Mucosa of stomach (tissue), 1 donor: ENCODE measurements around the gene TP53RK.

ENCODE experiments used
- H3K27me3 ChIP-seq: one replicate; pipeline ENCODE4 v1.7.0; 2013; ENCODE audit warnings: mild to moderate bottlenecking, low read length; ENCODE audit not compliant: control insufficient read depth, insufficient read depth
- H3K36me3 ChIP-seq: one replicate; pipeline ENCODE4 v1.7.0; 2013; ENCODE audit warnings: low read length; ENCODE audit not compliant: control insufficient read depth, insufficient read depth
- H3K4me1 ChIP-seq: one replicate; pipeline ENCODE4 v1.7.0; 2013; ENCODE audit warnings: mild to moderate bottlenecking, low read length; ENCODE audit not compliant: control insufficient read depth, insufficient read depth
- H3K4me3 ChIP-seq: one replicate; pipeline ENCODE4 v1.7.0; 2013; ENCODE audit warnings: low read length
- H3K9ac ChIP-seq: one replicate; pipeline ENCODE4 v1.7.0; 2013; ENCODE audit warnings: mild to moderate bottlenecking, low read length, moderate library complexity
- H3K9me3 ChIP-seq: one replicate; pipeline ENCODE4 v1.7.0; 2013; ENCODE audit warnings: mild to moderate bottlenecking, low read length, moderate library complexity; ENCODE audit not compliant: control insufficient read depth
- donor health status: Pancreatic carcinoma.

Gene TP53RK

DNA sequence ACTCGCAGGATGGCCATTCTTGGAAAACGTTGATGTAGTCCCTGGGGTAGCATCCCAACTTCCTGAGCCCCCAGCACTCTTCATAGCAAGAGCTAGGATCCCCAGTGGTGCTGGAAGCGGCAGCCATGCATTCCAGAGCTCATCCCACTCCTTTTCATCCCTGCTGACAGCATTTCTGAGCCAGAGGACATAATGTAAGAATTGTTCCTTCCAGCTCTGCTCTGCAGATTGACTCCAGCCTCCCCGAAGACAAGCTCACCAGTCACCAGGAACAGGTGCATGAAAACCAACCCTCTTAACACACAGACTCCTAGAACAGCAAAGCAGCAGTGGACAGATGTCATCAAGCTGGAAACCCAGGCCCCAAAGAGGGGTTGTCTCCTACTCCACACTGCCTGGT, 41.8 kb downstream of the TP53RK start:
- no peak overlapping the region for H3K9ac ChIP-seq
- peaks cover 14% of the 10 kb centered on the region for H3K27me3 ChIP-seq
- no peaks in the 10 kb centered on the region for H3K4me1 ChIP-seq
- H3K36me3 ChIP-seq, result no peaks in the 10 kb centered on the region
- H3K9me3 ChIP-seq, result no peaks in the 10 kb centered on the region
- no peak overlapping the region for H3K4me3 ChIP-seq

DNA sequence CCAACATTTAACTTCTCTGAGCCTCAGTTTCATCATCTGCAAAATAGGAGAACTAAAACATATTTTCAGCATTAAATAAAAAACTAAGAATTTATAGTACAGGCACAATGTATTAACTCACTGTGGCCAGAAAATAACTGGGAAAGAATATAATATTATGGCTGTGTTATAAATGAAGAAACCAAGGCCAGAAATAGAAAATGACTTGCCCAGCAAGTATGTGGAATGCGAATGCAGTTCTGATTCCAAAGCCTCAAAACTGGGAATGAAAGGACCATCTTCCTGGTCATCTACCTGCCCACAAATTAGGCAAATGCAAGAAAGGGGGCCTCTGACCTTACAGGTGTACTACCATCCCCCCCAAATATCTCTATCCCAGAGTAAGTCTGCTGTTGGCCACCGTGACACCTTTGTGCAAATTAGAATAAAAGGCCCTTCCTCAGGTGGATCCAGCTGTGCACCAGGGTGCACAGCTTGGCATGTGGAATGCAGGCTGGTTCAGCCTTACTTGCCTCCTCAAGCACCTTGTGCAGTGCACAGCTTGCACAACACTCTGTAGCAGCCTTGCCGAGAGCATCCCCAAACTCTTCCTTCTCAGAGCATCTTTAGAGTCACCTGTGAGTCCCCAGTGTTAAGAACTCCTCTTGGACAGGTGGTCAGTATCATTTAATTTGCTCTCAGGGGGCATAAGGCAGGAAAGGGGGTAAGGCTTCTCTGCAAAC, 42.4 kb downstream of the TP53RK start:
- Histone ChIP-seq H3K36me3 (no peaks in the 10 kb centered on the region), H3K9me3 (no peaks in the 10 kb centered on the region), H3K27me3 (peaks cover 13% of the 10 kb centered on the region), H3K4me1 (no peaks in the 10 kb centered on the region), H3K9ac (no peak overlapping the region), H3K4me3 (no peak overlapping the region)

DNA sequence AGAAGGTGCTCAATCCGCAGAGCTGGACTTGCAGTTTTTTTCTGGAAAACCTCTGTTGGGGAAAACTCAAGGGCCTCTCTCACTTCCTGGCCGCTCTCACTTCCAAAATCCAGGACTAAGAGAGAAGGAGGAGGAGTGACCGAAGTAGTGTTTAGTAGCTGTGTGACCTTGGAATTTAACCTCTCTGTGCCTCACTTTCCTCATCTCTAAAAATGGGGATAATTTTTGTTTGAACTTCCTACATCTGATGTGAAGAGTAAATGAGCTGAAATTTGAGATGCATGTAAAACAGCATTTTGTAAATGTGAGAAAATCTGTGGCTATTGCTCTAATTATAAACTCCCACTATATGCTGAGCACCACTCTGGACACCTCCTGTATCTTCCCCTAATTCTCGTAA, 43.1 kb downstream of the TP53RK start:
- H3K4me3 ChIP-seq, result no peak overlapping the region
- H3K27me3 ChIP-seq, result peaks cover 6% of the 10 kb centered on the region
- no peaks in the 10 kb centered on the region for H3K36me3 ChIP-seq
- H3K4me1 ChIP-seq, result no peaks in the 10 kb centered on the region
- no peaks in the 10 kb centered on the region for H3K9me3 ChIP-seq
- no peak overlapping the region for H3K9ac ChIP-seq

DNA sequence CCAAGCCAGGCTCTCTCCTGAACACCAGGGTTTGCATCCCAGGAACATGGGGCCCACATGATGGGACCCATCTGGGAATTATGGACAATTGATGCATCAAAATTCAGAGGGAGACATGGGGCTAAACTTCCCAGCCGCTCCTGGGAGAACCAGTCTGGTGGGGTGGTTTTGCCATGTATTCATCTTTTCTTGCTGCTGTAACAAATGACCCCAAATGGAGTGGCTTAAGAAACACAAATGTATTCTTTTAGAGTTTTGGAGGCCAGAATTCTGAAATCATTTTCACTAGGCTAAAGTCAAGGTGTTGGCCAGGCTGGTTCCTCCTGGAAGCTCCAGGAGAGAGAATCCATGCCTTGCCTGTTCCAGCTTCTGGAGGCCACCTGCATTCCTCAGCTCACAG, 44.5 kb downstream of the TP53RK start:
- H3K4me1 ChIP-seq, result no peaks in the 10 kb centered on the region
- no peak overlapping the region for H3K4me3 ChIP-seq
- H3K9ac ChIP-seq, result no peak overlapping the region
- no peaks in the 10 kb centered on the region for H3K36me3 ChIP-seq
- peaks cover 3% of the 10 kb centered on the region for H3K27me3 ChIP-seq
- no peaks in the 10 kb centered on the region for H3K9me3 ChIP-seq

- H3K9me3 ChIP-seq, result no peaks in the 10 kb centered on the region
- peaks cover 3% of the 10 kb centered on the region for H3K27me3 ChIP-seq
- H3K4me1 ChIP-seq, result no peaks in the 10 kb centered on the region
- H3K9ac ChIP-seq, result no peak overlapping the region
- no peaks in the 10 kb centered on the region for H3K36me3 ChIP-seq
- no peak overlapping the region for H3K4me3 ChIP-seq
Observed at GRCh38 chr20:46644160-46644559, 45.1 kb downstream of the TP53RK start.

DNA sequence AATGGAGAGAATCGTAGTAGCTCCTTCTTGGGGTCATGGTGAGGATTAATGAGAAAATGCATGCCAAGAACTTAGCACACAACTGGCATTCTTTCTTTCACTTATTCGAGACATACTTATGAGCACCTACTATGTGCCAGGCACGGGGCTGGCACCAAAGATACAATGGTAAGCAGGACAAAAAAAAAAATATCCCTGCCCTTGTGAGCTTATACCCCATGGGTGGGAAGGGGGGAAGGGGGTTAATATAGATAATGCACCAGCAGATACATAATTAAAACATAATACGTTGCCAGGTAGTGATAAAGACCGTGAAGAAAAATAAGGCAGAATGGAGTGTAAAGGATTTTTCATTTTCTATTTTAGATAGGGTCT, 46.3 kb downstream of the TP53RK start:
- Histone ChIP-seq H3K4me3 (no peak overlapping the region), H3K27me3 (peaks cover 3% of the 10 kb centered on the region), H3K36me3 (no peaks in the 10 kb centered on the region), H3K4me1 (no peaks in the 10 kb centered on the region), H3K9me3 (no peaks in the 10 kb centered on the region), H3K9ac (no peak overlapping the region)

DNA sequence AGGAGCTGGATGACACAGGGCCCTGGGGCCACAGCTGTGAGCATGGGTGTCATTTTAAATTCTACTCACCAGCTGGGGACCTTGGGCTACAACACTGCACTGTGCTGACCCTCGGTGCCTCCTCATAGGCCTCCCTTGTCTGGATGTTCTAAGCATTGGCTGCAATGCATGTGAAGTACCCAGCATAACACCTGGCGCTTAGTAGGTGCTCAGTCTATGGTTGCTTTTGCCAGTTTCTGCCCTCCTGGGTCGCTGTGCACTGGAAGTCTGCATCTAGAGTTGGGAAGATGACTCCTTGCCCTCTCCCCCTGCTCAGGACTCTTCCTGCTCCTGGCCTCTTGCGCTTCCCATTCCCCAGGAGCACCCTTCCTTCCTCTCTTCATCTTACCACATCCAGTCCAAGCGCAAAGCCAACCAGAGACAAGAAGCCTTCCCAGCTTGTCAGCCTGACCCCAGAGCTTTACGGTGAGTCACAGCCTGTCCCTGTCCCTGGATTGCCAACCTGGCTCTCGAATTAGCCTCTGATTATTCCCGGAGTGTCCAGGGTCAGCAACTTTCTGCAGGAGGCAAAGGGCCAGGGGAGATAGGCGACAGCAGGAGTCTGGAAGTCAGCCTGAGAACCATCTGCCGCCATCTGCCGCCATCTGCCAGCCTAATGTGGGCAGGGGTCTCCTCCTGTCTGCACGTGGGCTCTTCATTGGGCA, 46.8 kb downstream of the TP53RK start:
- Histone ChIP-seq H3K4me3 (no peak overlapping the region), H3K36me3 (no peaks in the 10 kb centered on the region), H3K27me3 (peaks cover 3% of the 10 kb centered on the region), H3K9me3 (no peaks in the 10 kb centered on the region), H3K4me1 (no peaks in the 10 kb centered on the region), H3K9ac (no peak overlapping the region)

- peaks cover 3% of the 10 kb centered on the region for H3K27me3 ChIP-seq
- H3K36me3 ChIP-seq, result no peaks in the 10 kb centered on the region
- no peaks in the 10 kb centered on the region for H3K9me3 ChIP-seq
- no peak overlapping the region for H3K4me3 ChIP-seq
- H3K9ac ChIP-seq, result no peak overlapping the region
- no peaks in the 10 kb centered on the region for H3K4me1 ChIP-seq
Observed at GRCh38 chr20:46641424-46641823, 47.8 kb downstream of the TP53RK start.

DNA sequence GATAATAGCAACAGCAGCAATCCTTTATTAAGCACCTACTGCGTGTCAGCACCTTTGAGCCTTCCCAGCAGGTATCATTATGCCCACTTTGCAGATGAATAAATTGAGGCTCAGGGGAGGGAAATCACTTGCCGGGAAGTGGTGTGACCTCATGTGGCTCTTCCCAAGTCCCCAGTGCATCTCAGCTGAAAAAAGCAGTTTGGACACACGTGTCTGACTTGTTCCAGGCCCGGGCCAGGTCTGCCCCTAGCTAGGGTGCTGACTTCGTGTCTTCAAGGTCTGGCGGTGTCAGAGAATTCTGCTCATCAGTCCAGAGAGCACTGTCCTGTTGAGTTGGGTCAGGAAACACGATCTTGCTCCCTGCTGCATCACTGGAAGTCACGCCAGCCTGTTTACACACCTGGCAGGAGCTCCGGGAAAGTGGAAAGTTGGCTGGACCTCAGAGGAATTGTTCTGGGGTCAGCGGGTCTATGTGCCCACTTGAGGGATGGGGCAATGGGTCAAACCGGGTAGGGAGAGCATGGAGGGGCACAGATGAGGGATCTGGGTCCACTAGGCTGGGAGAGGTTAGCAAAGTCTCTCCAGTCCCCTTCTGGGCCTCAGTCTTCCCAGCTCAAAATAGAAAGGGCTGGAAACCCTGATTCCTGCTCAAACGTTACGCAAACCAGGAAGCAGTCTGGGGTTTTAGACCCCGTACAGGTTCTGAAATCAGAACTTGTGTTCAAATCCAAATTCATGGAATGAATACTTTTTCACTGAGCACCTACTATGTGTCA, 48.5 kb downstream of the TP53RK start:
- H3K9ac ChIP-seq, result no peak overlapping the region
- H3K9me3 ChIP-seq, result no peaks in the 10 kb centered on the region
- H3K36me3 ChIP-seq, result no peaks in the 10 kb centered on the region
- no peak overlapping the region for H3K4me3 ChIP-seq
- peaks cover 3% of the 10 kb centered on the region for H3K27me3 ChIP-seq
- no peaks in the 10 kb centered on the region for H3K4me1 ChIP-seq

DNA sequence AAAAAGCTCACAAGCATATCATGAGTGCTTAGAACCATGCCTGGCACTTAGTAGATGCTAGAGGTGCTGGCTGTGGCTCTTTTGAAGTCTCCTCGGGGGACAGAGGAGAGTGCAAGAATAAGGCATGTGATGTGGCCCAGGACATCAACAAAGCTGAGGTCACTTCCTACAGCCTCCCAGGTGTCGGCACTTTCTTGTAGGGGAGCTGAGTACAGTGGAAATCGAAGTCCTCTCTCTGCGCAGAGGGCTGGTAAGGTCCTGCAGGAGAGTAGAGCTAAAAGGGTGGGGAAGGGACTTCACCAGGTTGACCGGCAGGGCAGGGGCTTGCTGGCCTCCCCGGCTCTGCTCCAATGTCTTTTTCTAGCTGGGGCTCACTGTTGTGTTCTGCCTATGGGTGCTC, 49.2 kb downstream of the TP53RK start:
- Histone ChIP-seq H3K4me1 (no peaks in the 10 kb centered on the region), H3K27me3 (peaks cover 3% of the 10 kb centered on the region), H3K4me3 (no peak overlapping the region)

DNA sequence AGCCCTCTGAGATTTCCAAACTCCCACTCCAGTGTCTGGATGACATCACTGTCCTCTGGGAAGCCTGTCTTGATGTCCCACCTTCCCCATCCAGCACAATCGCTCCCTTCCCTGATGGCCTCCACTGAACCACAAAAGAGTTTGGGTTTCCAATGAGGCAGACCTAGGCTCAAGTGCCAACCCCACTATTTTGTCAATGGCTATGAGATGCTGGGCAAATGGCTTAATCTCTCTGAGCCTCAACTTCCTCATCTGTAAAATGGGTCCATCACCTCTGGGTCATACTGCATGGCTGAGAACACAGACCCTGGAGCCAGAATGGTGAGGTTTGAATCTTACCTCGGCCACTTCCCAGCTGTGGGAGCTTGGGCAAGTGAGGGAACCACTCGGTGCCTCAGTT, 49.7 kb downstream of the TP53RK start:
- H3K4me3 ChIP-seq, result no peak overlapping the region
- no peak overlapping the region for H3K9ac ChIP-seq
- peaks cover 3% of the 10 kb centered on the region for H3K27me3 ChIP-seq
- no peaks in the 10 kb centered on the region for H3K9me3 ChIP-seq
- no peaks in the 10 kb centered on the region for H3K36me3 ChIP-seq
- H3K4me1 ChIP-seq, result no peaks in the 10 kb centered on the region

More for the DNA sequence above, 49.2 kb downstream of the TP53RK start:
- Histone ChIP-seq H3K36me3 (no peaks in the 10 kb centered on the region), H3K9me3 (no peaks in the 10 kb centered on the region), H3K9ac (no peak overlapping the region)

DNA sequence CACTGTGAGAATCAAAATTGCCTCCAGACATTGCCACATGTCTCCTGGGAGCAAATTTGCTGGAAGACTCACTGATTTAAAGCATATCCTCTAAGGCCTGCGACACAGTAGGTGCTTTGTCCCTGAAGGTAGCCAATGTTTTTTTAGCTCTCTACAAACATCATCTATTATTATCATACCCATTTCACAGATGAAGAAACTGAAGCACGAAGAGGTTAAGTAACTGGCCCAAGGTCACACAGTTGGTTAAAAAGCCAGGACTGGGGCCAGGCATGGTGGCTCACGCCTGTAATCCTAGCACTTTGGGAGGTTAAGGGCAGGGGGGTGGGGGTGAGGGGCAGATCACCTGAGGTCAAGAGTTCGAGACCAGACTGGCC, 50.4 kb downstream of the TP53RK start:
- H3K36me3 ChIP-seq, result no peaks in the 10 kb centered on the region
- no peak overlapping the region for H3K9ac ChIP-seq
- H3K4me1 ChIP-seq, result no peaks in the 10 kb centered on the region
- peaks cover 3% of the 10 kb centered on the region for H3K27me3 ChIP-seq
- H3K9me3 ChIP-seq, result no peaks in the 10 kb centered on the region
- H3K4me3 ChIP-seq, result no peak overlapping the region
